Stimulated activated CD8-positive, alpha-beta memory T cell treated with anti-CD3 and anti-CD28 coated beads, Interleukin-4, amount 100 ng/mL, for 4 hours (primary cell): ENCODE results near the gene AOAH.

Experiments used
- DNase-seq, 2 donors: peaks; one replicate each; pipeline ENCODE4 v3.0.0-alpha.2; 2020; ENCODE audit warnings: low read depth in 2 of 2, low spot score in 1 of 2

AOAH gene

DNA sequence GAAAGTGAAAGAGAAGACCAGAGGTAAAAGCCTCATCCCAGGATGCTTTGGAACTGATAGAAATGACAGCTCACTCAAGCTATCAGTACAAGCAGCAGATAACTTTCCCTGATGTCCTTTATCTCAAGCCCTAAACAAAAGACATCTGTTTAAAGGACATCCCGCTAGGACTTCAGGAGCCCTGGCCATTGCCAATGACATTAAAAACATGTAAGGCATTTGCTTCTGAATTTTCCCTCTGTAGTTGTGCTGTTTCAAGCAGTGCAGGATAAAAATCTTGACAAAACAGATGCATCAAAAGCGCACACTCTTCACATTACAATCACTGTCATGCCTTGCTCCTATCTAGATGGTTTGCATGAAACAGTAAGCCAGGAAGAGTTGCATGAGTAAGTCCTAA is 159.8 kb downstream of the AOAH start:
- no peak for DNase-seq

DNA sequence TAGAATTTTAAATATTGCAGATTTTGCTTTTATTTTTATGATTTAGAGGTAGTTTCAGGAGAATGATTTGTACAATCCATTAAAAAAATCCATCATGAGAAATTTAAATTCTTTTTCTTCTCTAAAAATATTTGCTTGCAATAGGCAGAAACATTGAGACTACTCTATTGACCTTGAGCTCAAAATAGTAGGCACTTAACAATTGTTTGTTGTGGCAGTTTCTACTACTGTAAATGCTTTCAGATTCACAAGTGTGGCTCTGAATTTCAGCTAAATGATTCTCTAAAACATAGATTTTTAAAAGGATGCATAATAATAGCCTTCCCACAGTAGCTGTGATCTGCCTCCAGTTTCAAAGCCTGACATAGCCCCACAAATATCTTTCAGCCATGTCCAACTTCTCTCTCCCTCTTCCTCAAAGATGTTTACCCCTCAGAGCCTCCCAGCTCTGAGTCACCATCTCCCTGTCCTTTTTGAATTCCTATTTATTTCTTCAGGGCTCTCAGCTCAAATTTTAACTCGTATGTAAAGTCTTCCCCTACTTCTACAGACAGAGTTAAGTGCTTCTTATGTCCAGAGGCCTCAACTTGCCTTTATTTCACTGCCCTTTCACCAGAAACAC is 160.5 kb downstream of the AOAH start:
- no peak for DNase-seq

DNA sequence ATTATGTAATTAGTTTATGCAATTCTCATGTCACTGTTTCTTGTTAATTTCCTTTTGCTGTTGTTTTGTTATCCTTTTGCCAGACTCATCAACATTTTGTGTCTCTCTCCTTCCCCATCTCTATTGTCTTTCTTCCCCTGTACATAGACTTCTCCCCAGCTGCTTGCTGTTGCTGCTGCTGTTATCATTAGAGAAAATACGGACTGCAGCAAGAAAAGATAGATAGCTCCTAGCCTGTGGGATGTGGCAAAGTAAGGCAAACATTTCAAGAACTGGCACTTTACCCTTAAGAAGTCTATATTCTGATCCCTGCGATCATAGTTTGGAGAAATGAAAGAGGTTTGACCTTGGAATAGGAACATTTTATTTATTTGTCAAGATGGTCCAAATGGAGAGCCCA is 162.2 kb downstream of the AOAH start:
- no peak for DNase-seq

DNA sequence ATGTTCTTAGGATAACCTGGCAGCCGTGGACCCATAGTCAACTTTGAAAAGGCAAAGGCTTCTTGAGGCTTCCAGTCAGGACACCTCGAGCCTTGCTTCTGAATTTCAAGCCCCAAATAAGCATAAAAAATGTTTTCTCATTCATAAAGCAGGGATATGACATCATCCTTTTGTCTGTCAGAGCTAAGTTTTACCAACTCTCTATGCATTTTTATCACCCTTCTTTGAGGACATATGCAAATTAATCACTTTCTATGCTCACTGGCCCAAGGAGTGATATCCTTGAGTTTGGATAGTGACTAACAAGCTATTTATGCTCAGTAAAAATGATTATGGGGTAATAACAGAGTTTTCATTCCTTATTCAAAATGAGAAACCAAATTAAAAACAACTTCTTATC is 175.3 kb downstream of the AOAH start:
- no peak for DNase-seq

DNA sequence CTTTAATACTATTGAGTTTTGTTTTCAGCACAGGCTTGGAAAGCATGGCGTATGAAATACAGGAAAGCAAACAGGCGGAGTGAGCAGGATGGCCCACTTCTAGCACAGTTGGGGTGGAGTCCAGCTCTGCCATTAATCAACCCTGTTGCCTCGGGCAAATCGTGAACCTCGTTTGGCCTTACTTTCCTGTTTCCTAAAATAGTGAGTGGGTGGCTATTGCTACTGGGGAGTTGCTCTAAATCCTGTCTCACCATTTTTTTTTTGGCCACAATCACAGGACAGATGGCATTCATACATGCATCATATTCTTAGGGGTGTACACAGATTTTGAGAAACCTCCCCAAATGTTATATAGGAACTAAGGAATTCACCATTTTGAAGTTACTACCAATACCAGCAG is 176.9 kb downstream of the AOAH start:
- DNase-seq: no peak

DNA sequence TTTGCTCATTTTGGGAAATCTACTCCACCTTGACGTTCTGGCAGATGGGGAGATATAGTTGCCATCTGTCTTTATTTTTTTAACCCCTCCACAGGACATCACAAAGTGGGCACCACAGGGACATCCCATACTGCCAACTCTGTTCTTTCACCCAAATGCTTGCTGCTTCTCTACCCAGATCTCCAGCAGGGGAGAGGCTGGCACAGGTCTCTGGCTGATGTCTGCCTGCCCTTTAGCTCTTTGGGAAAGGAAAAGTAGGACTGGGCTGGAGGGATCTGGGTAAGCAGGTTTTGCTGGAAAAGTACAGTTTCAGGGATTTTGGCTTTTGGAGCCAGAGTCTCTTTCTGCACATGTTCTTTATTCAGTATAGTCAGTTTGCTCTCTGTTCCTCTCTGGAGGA is 178.0 kb downstream of the AOAH start:
- no peak for DNase-seq

DNA sequence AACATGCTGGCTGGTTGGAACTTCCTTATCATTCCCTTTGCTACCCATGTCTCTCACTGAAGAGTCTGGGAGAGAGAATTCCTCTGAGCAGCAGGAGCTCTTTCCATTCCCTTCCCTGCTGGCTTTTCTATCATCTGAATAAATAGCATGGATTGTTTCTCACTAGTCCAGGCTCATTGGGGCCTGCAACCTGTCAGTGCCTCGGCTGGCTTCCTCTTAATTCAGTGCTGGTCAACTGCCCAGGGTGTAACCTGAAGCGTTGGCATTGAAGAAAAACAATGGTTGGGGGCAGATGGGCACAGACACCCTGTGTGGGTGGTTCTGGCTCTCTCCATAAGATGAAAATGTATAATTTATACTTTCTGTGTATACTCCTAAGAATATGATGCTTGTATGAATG is 179.0 kb downstream of the AOAH start:
- no peak for DNase-seq

DNA sequence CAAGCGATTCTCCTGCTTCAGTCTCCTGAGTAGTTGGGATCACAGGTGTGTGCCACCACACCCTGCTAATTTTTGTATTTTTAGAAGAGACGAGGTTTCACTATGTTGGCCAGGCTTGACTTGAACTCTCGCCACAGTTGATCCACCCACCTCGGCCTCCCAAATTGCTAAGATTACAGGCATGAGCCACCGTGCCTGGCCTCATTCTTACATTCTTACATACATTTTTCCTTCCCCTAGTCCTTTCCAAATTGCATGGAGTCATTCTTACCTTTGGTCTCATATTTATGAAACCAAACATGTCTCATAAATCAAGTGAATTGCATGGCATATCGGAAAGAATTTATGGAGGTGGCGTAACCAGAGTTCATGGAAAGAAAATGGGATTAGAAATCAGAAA is 186.2 kb downstream of the AOAH start:
- DNase-seq: no peak

DNA sequence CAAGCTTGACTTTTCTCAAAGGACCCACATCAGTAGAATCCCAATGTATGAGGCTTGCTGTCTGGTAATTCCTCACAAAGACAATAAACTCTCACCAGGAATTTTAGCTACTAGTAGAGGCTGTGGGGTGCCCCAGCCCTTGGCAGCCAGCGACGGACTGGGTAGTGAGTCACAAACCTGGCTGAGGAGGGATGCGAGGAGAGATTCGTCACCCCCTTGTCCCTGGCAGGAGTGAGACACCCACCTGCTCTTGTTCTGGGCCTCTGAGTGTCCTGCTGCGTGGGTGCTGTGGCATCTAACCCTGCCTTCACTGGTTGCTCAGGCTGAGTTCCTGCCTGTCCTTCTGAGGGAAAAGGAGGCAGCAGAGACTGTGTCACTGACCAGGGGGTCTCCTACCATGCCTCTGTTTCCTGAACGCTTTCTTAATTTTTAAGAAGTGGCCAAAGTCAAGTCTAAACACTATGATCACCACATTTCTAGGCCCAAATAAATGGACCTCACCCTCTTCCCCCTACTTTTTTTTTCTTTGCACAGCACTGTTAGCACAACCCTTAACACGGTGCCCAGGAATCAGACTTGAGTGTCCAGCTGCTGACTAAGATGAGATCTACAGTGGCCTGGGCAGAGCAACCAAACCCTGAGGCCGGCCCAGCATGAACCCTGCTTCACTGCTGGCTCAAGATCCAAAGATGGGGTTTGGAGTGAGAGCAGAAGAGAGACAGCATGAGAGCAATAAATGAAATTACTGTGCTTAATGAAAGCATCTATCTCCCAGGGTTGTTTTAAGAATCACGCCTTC is 188.2 kb downstream of the AOAH start:
- no peak for DNase-seq

DNA sequence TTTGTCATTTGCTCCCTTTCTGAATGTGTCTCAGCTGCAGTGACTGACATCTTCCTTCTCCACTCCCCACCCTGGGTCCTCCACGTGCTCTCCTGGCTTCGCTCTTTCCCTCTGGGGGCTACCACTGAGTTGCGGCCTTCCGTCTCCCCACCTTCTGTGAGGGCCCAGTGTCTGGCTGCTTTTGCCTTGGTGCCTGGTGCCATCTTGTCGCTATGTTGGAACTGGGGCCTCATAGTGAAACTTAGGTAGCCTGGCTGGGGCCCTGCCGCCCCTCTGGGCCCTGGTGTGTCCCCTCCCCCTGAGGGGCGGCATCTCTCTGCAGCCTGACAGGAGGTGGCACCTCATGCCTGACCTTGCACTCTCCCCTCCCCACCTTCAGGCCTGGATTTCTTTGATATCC is 190.6 kb downstream of the AOAH start:
- DNase-seq: no peak

DNA sequence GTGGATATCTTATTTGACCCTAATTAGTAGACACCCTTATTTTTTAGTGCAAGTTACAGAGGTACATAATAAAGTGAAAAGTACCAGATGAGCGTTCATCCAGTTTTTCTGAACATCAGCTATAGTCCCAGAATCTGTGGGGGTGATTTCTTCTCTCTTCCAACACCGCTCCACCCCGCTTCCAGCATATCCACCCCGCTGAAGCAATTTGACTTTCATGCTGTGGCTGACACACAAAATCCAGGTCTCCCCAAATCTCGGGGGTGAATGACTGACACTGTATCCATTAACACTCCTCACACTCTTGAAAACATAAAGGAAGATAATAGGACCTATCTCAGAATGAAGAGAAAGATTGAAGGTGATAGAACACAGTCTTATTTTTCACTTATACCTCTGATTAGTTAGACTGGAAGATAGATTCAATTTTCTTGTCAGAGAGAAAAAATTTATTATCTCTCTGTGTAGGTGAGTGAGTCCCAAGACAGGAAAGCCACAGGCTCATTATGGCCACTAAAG is 191.3 kb downstream of the AOAH start:
- no peak for DNase-seq

DNA sequence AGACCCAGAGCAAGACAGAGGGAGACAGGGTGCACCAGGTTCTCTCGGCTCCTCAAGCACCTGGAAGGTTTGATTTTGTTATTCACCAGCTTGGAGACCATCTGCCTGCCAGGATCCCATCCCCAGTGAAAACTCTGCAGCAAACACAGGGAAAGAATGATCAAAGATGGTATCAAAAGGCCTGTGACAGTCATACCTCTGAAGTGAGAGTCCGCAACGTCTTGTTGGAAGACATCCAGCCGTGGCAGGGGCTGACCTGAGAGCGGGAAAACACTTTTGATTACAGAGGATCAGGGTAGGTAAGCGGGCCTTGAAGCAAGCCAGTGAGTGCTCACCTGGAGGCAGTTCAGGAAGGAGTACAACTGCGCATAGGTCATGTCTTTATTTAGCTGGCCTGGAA is 192.3 kb downstream of the AOAH start:
- no peak for DNase-seq

DNA sequence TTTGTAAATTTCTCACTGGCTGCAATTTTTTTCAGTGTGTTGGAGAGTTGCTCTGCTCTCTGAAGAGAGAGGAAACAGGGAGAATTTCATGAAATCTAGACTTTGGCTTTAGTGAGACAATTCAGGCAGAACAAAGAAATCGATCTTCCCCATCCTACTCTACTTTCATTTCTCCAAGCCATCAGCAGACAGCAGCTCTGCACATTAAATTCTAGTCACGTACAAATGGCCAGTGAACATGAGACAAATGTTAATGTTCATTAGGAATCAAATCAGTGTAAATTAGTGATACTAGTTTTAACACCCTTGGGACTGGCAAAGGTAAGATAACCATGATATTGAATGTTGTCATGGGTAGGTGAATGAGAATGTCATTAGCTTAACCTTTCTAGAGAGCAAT is 193.8 kb downstream of the AOAH start:
- no peak for DNase-seq

DNA sequence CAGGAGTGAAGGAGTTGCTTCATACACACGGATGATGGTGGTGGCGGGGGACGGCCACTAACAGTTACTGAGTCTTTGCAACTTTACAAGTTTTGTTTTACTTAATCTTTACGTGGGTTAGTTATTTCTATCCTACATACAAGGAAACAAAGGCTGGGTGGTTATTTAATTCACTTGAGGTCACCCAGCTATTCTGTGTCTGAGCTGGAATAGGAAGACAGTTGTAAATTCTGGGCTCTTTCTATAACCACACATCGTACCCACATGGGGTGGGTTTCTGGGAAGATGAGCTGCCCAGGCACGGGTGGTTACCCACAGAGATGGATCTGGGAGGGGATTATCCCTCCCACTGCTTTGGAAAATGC is 196.8 kb downstream of the AOAH start:
- DNase-seq: no peak

DNA sequence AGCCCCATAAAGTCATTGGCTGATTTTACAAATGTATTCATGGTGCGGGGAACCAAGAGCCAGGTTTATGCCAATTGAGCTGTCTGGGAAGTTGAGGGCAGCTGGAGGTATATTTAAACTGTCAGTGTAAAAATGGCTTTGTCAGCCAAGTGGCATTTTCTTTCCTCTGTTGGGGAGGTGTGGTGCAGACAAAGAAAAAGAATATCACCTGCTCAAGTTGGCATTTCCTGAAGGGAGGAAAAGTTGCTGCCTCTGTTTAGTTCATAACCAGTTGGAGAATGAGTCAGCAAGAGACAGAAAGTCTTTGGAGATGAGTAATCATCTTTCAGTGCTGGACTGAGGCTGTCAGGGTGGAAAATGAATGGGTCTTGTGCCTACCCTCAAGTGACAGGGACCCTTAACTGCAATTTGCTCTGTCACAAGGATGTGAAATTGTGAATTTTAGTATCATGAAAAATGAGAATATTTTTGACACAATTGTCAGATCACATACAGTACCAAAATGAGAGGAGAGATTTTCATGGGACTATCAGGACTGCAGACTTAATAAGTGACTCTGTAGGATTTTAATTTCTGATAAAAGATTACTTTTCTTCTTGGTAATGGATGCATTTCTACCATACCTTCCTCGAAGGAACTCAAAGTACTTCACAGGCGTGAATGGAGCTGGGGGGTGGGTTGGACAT is 197.3 kb downstream of the AOAH start:
- no peak for DNase-seq

DNA sequence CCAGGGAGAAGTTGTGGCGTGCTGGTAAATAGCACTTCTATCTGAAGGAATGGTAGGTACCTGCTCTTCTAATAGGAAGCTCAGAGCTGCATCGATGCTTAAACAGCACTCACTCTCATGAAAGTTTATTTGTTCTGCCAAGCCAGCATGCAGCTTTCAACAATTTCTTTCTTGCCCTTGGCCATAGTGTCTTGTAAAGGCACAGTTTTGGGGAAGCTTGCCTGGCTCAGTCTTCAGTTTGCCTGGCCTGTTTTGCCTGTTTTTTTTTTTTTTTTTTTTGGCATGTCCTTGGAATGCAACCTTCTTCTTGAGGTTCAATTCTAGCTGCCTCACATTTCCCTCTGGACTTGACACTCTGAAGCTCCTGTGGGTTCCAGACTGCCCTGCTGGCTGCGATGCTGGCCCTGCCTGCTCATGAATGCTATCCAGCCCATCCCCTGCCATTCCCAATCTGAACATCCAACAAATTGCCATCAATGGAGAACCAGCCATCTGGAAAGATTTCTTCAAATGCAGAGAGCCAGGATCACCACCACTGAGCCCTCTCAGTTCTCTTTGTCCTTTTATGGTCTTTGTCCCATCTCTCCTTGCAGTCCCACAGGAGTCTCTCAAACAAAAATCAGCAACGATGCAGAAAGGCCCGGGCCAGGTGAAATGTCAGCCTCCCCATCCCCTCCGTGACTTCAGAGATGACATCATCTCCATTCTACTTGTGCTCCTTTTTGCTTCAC is 200.8 kb downstream of the AOAH start:
- DNase-seq: no peak

DNA sequence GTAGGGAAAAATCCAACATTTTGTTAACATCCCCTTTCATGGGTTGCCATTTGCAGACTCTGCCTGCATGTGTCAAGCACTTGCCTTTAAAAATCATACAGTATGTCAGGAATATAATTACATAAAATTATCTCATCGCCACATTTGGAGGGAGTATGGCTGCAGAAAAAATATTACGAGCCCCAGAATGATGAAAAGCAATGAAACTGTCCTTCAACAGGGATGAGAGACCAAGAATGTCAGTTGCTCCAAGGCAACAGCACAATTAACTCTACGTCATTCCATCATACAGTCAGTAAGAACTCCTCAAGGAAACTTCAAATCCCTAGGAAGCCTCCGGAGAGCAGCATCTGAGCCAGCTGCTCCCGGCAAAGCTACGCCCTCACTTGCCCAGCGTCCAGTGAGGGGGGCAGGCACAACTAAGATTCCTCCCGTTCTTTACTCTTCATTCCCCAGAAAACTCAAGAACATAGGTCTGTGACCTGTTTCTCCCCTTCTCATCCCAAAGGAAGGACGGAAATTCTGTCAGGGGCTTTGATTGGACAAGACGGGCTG is 201.8 kb downstream of the AOAH start:
- no peak for DNase-seq

DNA sequence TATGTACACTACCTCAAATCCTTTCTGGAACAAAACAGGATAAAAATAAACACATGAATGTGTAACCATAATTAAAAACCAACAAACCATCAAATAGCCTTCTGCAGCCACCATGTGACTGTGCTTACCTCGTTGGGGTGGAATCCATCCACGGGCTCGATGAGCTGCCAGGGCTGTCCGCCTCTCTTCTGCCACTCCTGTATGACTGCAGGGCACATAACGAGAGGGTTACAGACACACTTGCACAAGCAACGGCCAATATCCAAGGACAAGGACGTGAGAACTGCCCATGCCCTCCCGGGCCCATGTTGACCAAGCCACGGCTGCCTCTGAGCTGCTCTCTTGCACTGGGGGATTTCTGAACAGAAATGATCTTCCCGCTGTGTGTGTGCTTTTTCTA is 202.4 kb downstream of the AOAH start:
- no peak for DNase-seq

DNA sequence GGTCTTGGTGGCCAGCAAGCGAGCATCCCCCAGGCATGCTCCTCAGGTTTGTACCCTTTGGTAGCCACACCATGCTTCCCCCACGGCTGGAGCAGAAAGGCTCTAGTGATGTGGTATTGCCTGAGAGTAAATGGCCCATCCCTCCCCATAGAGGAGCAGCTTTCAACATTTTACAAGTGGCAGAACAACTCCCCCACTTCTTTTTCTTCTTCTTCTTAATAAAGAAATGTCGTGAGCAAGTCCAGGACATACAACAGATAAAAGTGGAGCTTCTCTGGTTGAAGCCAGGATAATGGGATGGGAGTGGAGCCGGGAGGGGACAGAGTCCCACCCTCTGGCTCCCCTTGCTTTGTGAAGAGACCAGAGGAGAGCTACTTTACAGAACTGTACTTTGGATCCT is 203.2 kb downstream of the AOAH start:
- DNase-seq: no peak

DNA sequence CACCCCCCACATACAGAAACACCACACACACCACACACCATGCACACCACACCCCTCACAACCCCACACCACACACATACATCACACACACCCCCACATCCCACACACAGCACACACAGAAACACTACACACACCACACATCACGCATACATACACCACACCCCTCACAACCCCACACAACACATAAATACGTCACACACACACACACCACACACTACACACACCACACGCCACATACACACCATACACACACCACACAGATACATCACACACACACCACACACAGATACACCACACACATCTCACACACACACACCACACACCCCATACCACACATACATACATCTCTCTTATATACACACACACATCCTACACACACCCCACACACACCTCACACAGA is 208.4 kb downstream of the AOAH start:
- DNase-seq: no peak
